ENCODE measurements around the gene CCDC27. TPM values are rescaled to one million over a fixed set of nuclear protein-coding genes. Genes with fewer than 3 reads are reported as not detected.

CCDC27 gene
- total and polyA plus RNA-seq, 2 of the 13 experiments (the other 11 are each of a cell fraction or from before 2014, with no cell fraction given): not detected

DNA sequence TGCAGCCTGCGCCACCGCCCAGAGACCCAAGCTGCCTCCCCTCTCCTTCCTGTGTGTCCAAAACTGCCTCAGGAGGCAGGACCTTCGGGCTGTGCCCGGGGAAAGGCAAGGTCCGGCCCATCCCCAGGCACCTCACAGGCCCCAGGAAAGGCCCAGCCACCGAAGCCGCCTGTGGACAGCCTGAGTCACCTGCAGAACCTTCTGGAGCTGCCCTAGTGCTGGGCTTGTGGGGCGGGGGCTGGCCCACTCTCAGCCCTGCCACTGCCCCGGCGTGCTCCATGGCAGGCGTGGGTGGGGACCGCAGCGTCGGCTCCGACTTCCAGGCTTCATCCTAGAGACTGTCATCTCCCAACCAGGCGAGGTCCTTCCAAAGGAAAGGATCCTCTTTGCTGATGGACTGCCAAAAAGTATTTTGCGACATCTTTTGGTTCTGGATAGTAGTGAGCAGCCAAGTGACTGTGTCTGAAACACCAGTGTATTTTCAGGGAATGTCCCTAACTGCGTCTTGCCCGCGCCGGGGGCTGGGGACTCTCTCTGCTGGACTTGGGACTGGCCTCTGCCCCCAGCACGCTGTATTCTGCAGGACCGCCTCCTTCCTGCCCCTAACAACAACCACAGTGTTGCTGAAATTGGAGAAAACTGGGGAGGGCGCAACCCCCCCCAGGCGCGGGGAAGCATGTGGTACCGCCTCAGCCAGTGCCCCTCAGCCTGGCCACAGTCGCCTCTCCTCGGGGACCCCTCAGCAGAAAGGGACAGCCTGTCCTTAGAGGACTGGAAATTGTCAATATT is 19.0 kb upstream of the CCDC27 start (continued):
- no peak for TF ChIP-seq CEBPZ (IDR thresholded peaks at IDR 0.05; ENCODE audit: low read length)
- peak; percentile 59; the same call in 1 of the 2 replicates for TF ChIP-seq FOXO1 (CRISPR knock-in tag; IDR thresholded peaks at IDR 0.05)

GRCh38 chr1:3733883-3734589 is 18.2 kb upstream of the CCDC27 start:
- H3K9ac ChIP-seq (ENCODE audit: insufficient read depth, low read depth, low read length): peak overlapping the region; percentile 49
- H3K27me3 ChIP-seq (ENCODE audit: control insufficient read depth in 1 of 2, insufficient read depth in 2 of 2, low read length in 2 of 2): no peaks in the 10 kb centered on the region
- H3K4me2 ChIP-seq (ENCODE audit: low read depth, low read length): peak overlapping the region; percentile 62
- H2AFZ ChIP-seq (ENCODE audit: low read length): no peak overlapping the region
- H3K4me1 ChIP-seq (ENCODE audit: insufficient read depth, low read length): peaks cover 35% of the 10 kb centered on the region
- 49% methylated on average over 7 of the region's 17 CpGs for WGBS (ENCODE audit: low lambda C conversion rate)
- FAIRE-seq (peak; percentile 36), DNase-seq (ENCODE audit: low spot score) (peak; percentile 27), ATAC-seq (peak; percentile 28)
- no TSS peak for BruUV-seq (replicated peaks)
- no peaks in the 10 kb centered on the region for H4K20me1 ChIP-seq (ENCODE audit: insufficient read depth, low read length)
- intact Hi-C loops (cut with micrococcal nuclease; ENCODE audit: unreplicated experiment) (no loop called here), in situ Hi-C loops (cut with HindIII; ENCODE audit: extremely low pct_ligation_motif_present, low pct_unique_long_range_greater_than_20kb) (no loop called here)
- H3K36me3 ChIP-seq (replicated peaks in 1 of 2; ENCODE audit: control insufficient read depth in 1 of 2, insufficient read depth in 2 of 2, low read length in 2 of 2): peaks cover 8 to 32% of the 10 kb centered on the region in 2 experiments
- CTCF ChIA-PET (ENCODE audit: low intra/inter-chr PET ratio, low total read pairs): no interaction called here
- POLR2A ChIA-PET: interaction anchor here (0.7 to 1.1 kb wide), 4 partner anchors 31 to 888 kb away, joined by 3 to 11 read pairs (median 3); no protein-coding TSS in a partner anchor
- H3K27ac ChIP-seq (ENCODE audit: extremely low read length, insufficient read depth, low read length): peak overlapping the region; percentile 69
- no peaks in the 10 kb centered on the region for H3K9me3 ChIP-seq (ENCODE audit: low read length)
- H3K79me2 ChIP-seq (ENCODE audit: insufficient read depth, low read length): no peaks in the 10 kb centered on the region
- peak overlapping the region in 1 of 3 experiments; percentile 43; a peak in 1 of 6 replicates for H3K4me3 ChIP-seq (replicated peaks in 1 of 3; ENCODE audit: insufficient read depth in 1 of 3, low read depth in 2 of 3, low read length in 3 of 3)
- peak; percentile 19 for TF ChIP-seq SRSF1 (optimal IDR thresholded peaks at IDR 0.05; ENCODE audit: low read depth, low read length)
- 0 out of 2 replicates have a peak, but pooled peaks have one; percentile 46 for TF ChIP-seq FLYWCH1 (CRISPR knock-in tag; IDR thresholded peaks at IDR 0.05)
- no peak for TF ChIP-seq DR1 (CRISPR knock-in tag; IDR thresholded peaks at IDR 0.05)
- no peak for TF ChIP-seq ZNF263 (CRISPR knock-in tag; IDR thresholded peaks at IDR 0.05)
- TF ChIP-seq THYN1 (CRISPR knock-in tag; IDR thresholded peaks at IDR 0.05; ENCODE audit: borderline replicate concordance, low read depth): no peak
- peak; percentile 13; the same call in 1 of the 2 replicates for TF ChIP-seq ZNF607 (CRISPR knock-in tag; IDR thresholded peaks at IDR 0.05; ENCODE audit: borderline replicate concordance)
- no peak for TF ChIP-seq MBNL3 (CRISPR knock-in tag; conservative IDR thresholded peaks at IDR 0.05)
- TF ChIP-seq ZNF512 (CRISPR knock-in tag; IDR thresholded peaks at IDR 0.05): no peak
- peak; percentile 48 for TF ChIP-seq AGO2 (optimal IDR thresholded peaks at IDR 0.05; ENCODE audit: low read depth, low read length)
- TF ChIP-seq ZNF441 (CRISPR knock-in tag; IDR thresholded peaks at IDR 0.05; ENCODE audit: borderline replicate concordance): 0 out of 2 replicates have a peak, but pooled peaks have one; percentile 18
- TF ChIP-seq ZSCAN20 (CRISPR knock-in tag; IDR thresholded peaks at IDR 0.05; ENCODE audit: borderline replicate concordance): no peak
- no peak for TF ChIP-seq ZBTB25 (CRISPR knock-in tag; IDR thresholded peaks at IDR 0.05)
- TF ChIP-seq RFXAP (CRISPR knock-in tag; IDR thresholded peaks at IDR 0.05; ENCODE audit: borderline replicate concordance): 0 out of 2 replicates have a peak, but pooled peaks have one; percentile 5
